Endothelial cell of umbilical vein (primary cell): Measurements from ENCODE around the gene CBLL1. TPM values are rescaled to one million over a fixed set of nuclear protein-coding genes. Genes with fewer than 3 reads are reported as not detected.

Experiments
- BruUV-seq: library from RNA; stranded (reverse); fragments of 400-500 nt; replicated peaks from 2 replicates; lab custom pipeline; 2021; lab: Mats Ljungman, UMichigan
- CTCF ChIA-PET: fragments of 300-600, 350-600 bp; sonication (Branson Sonifier 250); formaldehyde crosslinking; loops from one replicate; lab custom pipeline; 2021; ENCODE audit warnings: antibody characterized with exemption, inconsistent platforms; lab: Charles Lee
- POLR2A ChIA-PET: fragments of 300-600, 350-600 bp; sonication (Branson Sonifier 250); formaldehyde crosslinking; loops from one replicate; lab custom pipeline; 2021; ENCODE audit warnings: antibody characterized with exemption, inconsistent platforms; lab: Charles Lee
- DNase-seq: peaks from one replicate; pipeline ENCODE4 v3.0.0-alpha.2; 2011; ENCODE audit warnings: low read depth, low spot score
- FAIRE-seq: peaks from 2 replicates; lab custom pipeline; 2011; peaks lifted over from hg19 to GRCh38; lab: Jason Lieb, UNC
- H2AFZ ChIP-seq: 2 replicates; pipeline ENCODE4 v1.6.0; 2012; ENCODE audit warnings: low read depth, low read length, control low read depth, inconsistent platforms
- H3K27ac ChIP-seq: 2 replicates; pipeline ENCODE4 v1.5.1; 2011; ENCODE audit warnings: low read depth, mild to moderate bottlenecking, control low read depth, low read length, moderate library complexity; ENCODE audit not compliant: insufficient read depth
- H3K27me3 ChIP-seq, 2 experiments: 2 replicates each; pipeline versions ENCODE4 v1.6.0 to v1.6.1; 2011; ENCODE audit warnings: low read length in 2 of 2, mixed read lengths in 1 of 2; ENCODE audit not compliant: control insufficient read depth in 2 of 2, insufficient read depth in 2 of 2
- H3K36me3 ChIP-seq, 2 experiments: 2 replicates in 1 of 2; 3 replicates in 1 of 2; pipeline ENCODE4 v1.5.1; 2011; ENCODE audit warnings: low read length in 2 of 2, mild to moderate bottlenecking in 1 of 2, moderate library complexity in 1 of 2; ENCODE audit not compliant: control insufficient read depth in 2 of 2, insufficient read depth in 2 of 2; ENCODE audit errors: extremely low read depth in 1 of 2
- H3K4me1 ChIP-seq: 3 replicates; pipeline ENCODE4 v1.5.1; 2011; ENCODE audit warnings: mild to moderate bottlenecking, low read length; ENCODE audit not compliant: control insufficient read depth, insufficient read depth; ENCODE audit errors: extremely low read depth
- H3K4me2 ChIP-seq: 2 replicates; pipeline ENCODE4 v1.6.1; 2011; ENCODE audit warnings: low read length, control low read depth, mixed read lengths; ENCODE audit not compliant: insufficient read depth
- H3K4me3 ChIP-seq, 3 experiments: fragments of 200-600 bp in 1 of 3; sonication (generic), shearing (Covaris generic) in 1 of 3; replicated peaks in 1 of 3; 2 replicates each; pipeline ENCODE4 v1.5.1; 2011 to 2016; ENCODE audit warnings: control low read depth in 3 of 3, low read length in 3 of 3, mild to moderate bottlenecking in 2 of 3, inconsistent platforms in 1 of 3, low read depth in 1 of 3, moderate library complexity in 1 of 3; ENCODE audit not compliant: insufficient read depth in 1 of 3
- H3K79me2 ChIP-seq: 2 replicates; pipeline ENCODE4 v1.6.0; 2012; ENCODE audit warnings: low read length, inconsistent platforms; ENCODE audit not compliant: control insufficient read depth, insufficient read depth
- H3K9ac ChIP-seq: replicated peaks from 2 replicates; pipeline ENCODE3; 2011; ENCODE audit warnings: low read length, control low read depth; ENCODE audit not compliant: insufficient read depth; ENCODE audit errors: extremely low read depth
- H3K9me1 ChIP-seq: replicated peaks from 3 replicates; pipeline ENCODE4 v1.6.0; 2011; ENCODE audit warnings: mild to moderate bottlenecking, low read length; ENCODE audit not compliant: control insufficient read depth, insufficient read depth; ENCODE audit errors: extremely low read depth
- H3K9me3 ChIP-seq: replicated peaks from 2 replicates; pipeline ENCODE4 v1.5.1; 2012; ENCODE audit warnings: low read length, inconsistent platforms; ENCODE audit not compliant: control insufficient read depth, insufficient read depth
- H4K20me1 ChIP-seq: replicated peaks from 2 replicates; pipeline ENCODE3; 2011; ENCODE audit warnings: mild to moderate bottlenecking, low read length; ENCODE audit not compliant: control insufficient read depth, insufficient read depth; ENCODE audit errors: extremely low read depth
- EZH2 ChIP-seq: IDR thresholded peaks from 2 replicates; pipeline ENCODE4 v1.6.1; 2012; ENCODE audit warnings: borderline replicate concordance, low read depth, mild to moderate bottlenecking, moderate library complexity, low read length, inconsistent platforms; ENCODE audit not compliant: severe bottlenecking
- FOS ChIP-seq: IDR thresholded peaks from 2 replicates; pipeline ENCODE4 v1.6.1; 2011; ENCODE audit warnings: mild to moderate bottlenecking, low read length, moderate library complexity, borderline replicate concordance; ENCODE audit not compliant: insufficient read depth
- GATA2 ChIP-seq: IDR thresholded peaks from 2 replicates; pipeline ENCODE4 v1.7.0; 2011; ENCODE audit warnings: low read depth, mild to moderate bottlenecking, moderate library complexity, mixed read lengths, low read length; ENCODE audit not compliant: insufficient read length, insufficient read depth
- JUN ChIP-seq: IDR thresholded peaks from 2 replicates; pipeline ENCODE4 v1.6.1; 2011; ENCODE audit warnings: borderline replicate concordance, low read depth; ENCODE audit not compliant: insufficient read length, insufficient read depth
- MAX ChIP-seq: IDR thresholded peaks from 2 replicates; pipeline ENCODE4 v1.6.1; 2011; ENCODE audit not compliant: insufficient read depth, insufficient read length
- MYC ChIP-seq: IDR thresholded peaks from one replicate; pipeline ENCODE4 v1.6.1; 2011; ENCODE audit warnings: mild to moderate bottlenecking, low read depth, low read length
- POLR2A ChIP-seq: IDR thresholded peaks from 2 replicates; pipeline ENCODE4 v1.6.1; 2012; ENCODE audit warnings: low read depth, mild to moderate bottlenecking, control low read depth, low read length
- POLR2AphosphoS5 ChIP-seq: IDR thresholded peaks from 2 replicates; pipeline ENCODE4 v1.6.1; 2012; ENCODE audit warnings: low read depth, mild to moderate bottlenecking, control low read depth, low read length, moderate library complexity; ENCODE audit not compliant: insufficient read depth
- dilution Hi-C: fragments of 300-500 bp; cut with MboI; formaldehyde crosslinking; loops from one replicate; pipeline ENCODE4 v1.15.0; 2019; ENCODE audit warnings: low sequenced_read_pairs; ENCODE audit not compliant: extremely low pct_ligation_motif_present
- intact Hi-C: fragments of 100-400 bp; cut with micrococcal nuclease; formaldehyde crosslinking; loops from one replicate; pipeline ENCODE4 v1.10.0; 2022
- polyA plus RNA-seq, 4 experiments: library from polyadenylated mRNA; depleted of rRNA in 3 of 4; stranded (reverse) in 3 of 4; unstranded in 1 of 4; fragments of >200 nt; gene quantifications; 2 replicates each; pipeline versions ENCODE4 v1.2.1 to v1.2.3, GENCODE V29; 2011 to 2012; ENCODE audit warnings: missing spikeins in 1 of 4
- total RNA-seq: library from RNA; stranded (reverse); gene quantifications from 2 replicates; pipeline ENCODE4 v1.2.3, GENCODE V29; 2021
- TF ChIP-seq, protein P1 (sequence below), 2 donors: IDR thresholded peaks; 1 replicate in 1 of 2; 2 replicates in 1 of 2; pipeline ENCODE4 v1.5.1; 2011; ENCODE audit warnings: low read length in 2 of 2, mild to moderate bottlenecking in 2 of 2, moderate library complexity in 2 of 2, control low read depth in 1 of 2, inconsistent platforms in 1 of 2, low read depth in 1 of 2; ENCODE audit not compliant: insufficient read depth in 1 of 2; ENCODE audit errors: extremely low read depth in 1 of 2

CBLL1 gene
- total and polyA plus RNA-seq, 2 donors (not counting 3 experiments of a cell fraction or from before 2014, with no cell fraction given): 23.1 to 30.6 TPM

DNA sequence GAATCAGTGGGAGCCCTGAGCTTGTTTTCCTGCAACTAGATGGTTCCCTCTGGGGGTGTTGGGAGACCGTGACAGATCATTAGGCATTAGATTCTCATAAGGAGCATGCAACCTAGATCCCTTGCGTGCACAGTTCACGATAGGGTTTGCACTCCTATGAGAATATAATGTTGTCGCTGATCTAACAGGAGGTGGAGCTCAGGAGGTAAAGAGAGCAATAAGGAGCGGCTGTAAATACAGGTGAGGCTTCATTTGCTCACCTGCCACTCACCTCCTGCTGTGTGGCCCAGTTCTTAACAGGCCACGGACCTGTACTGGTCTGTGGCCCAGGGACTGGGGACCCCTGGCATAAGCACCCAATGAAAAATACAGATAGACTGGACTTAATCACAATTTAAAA is 48.4 kb downstream of the CBLL1 start:
- H3K4me1 ChIP-seq: no peaks in the 10 kb centered on the region
- H4K20me1 ChIP-seq: no peaks in the 10 kb centered on the region
- FAIRE-seq: no peak
- no peak overlapping the region for H2AFZ ChIP-seq
- TF ChIP-seq MAX (no peak), MYC (no peak), POLR2AphosphoS5 (no peak), GATA2 (no peak), FOS (no peak), EZH2 (no peak), POLR2A (no peak), JUN (no peak)
- TF ChIP-seq, protein P1, sequence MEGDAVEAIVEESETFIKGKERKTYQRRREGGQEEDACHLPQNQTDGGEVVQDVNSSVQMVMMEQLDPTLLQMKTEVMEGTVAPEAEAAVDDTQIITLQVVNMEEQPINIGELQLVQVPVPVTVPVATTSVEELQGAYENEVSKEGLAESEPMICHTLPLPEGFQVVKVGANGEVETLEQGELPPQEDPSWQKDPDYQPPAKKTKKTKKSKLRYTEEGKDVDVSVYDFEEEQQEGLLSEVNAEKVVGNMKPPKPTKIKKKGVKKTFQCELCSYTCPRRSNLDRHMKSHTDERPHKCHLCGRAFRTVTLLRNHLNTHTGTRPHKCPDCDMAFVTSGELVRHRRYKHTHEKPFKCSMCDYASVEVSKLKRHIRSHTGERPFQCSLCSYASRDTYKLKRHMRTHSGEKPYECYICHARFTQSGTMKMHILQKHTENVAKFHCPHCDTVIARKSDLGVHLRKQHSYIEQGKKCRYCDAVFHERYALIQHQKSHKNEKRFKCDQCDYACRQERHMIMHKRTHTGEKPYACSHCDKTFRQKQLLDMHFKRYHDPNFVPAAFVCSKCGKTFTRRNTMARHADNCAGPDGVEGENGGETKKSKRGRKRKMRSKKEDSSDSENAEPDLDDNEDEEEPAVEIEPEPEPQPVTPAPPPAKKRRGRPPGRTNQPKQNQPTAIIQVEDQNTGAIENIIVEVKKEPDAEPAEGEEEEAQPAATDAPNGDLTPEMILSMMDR (IDR thresholded peaks at IDR 0.05; ENCODE audit: extremely low read depth in 1 of 2, insufficient read depth in 1 of 2, low read depth in 1 of 2, low read length in 2 of 2): no peak
- intact Hi-C loops: no loop called here
- no peak overlapping the region for H3K4me2 ChIP-seq
- peaks cover 17 to 27% of the 10 kb centered on the region in 2 experiments for H3K27me3 ChIP-seq
- no TSS peak for BruUV-seq
- DNase-seq: no peak
- ChIA-PET CTCF (no interaction called here), POLR2A (no interaction called here)
- H3K9ac ChIP-seq: no peak overlapping the region
- dilution Hi-C loops: no loop called here
- H3K79me2 ChIP-seq: no peaks in the 10 kb centered on the region
- H3K27ac ChIP-seq: no peak overlapping the region
- no peak overlapping the region for H3K4me3 ChIP-seq
- H3K36me3 ChIP-seq: no peaks in the 10 kb centered on the region
- H3K9me1 ChIP-seq: no peaks in the 10 kb centered on the region
- H3K9me3 ChIP-seq: no peaks in the 10 kb centered on the region
